ENCODE measurements around the gene MLXIP. TPM values are rescaled to one million over a fixed set of nuclear protein-coding genes. Genes with fewer than 3 reads are reported as not detected.

Gene MLXIP
- total RNA-seq, 1 experiment from 2014 or later = 46.3 TPM

DNA sequence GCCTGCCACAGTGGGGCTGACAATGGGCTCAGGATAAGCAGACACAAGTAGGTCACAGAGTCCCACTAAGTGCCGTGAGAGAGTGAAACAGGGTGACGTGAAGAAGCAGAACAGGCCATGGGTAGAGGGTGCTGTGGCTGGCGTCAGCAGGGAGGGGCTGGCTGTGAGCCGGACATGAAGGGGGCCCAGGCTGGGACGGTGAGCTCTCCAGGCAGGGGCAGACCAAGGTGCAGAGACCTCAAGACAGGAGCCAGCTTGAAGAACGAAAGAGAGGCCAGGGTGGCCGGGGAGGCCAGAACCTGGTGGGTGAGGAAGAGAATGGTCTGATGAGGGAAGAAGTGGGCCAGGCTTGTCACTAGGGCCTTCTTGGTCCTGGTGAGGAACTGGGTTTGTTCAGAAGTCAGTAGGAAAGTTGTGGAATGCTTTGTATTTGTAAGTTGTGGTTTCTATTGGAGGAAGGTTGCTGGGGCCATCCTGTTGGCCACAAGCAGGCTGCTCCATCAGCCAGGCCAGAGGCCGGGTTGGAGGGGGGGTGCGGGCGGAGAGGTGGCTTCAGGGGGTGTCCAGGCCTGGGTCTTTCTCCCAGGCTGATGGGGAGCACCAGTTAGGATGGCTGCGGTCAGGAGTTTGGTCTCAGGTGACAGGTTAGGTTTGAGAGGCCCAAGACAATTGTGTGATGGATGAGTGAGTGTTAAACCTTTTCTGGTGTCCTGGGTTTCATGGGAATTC, 21.4 kb upstream of the MLXIP start:
- Histone ChIP-seq H3K9ac (ENCODE audit: low read length) (no peak overlapping the region), H3K27me3 (ENCODE audit: insufficient read depth, low read length) (no peaks in the 10 kb centered on the region), H3K9me3 (ENCODE audit: control insufficient read depth in 1 of 2, insufficient read depth in 1 of 2, low read depth in 1 of 2, low read length in 2 of 2) (no peaks in the 10 kb centered on the region), H3K36me3 (ENCODE audit: control insufficient read depth in 1 of 2, insufficient read depth in 2 of 2, low read length in 2 of 2) (peaks cover 17% of the 10 kb centered on the region in 2 experiments), H3K27ac (ENCODE audit: low read depth, low read length) (no peak overlapping the region), H4K20me1 (ENCODE audit: insufficient read depth) (no peaks in the 10 kb centered on the region), H2AFZ (ENCODE audit: low read depth, low read length, poor library complexity, severe bottlenecking) (no peak overlapping the region), H3K9me2 (ENCODE audit: insufficient read depth) (no peaks in the 10 kb centered on the region), H3K79me2 (ENCODE audit: insufficient read depth, low read length) (no peaks in the 10 kb centered on the region), H3K4me1 (ENCODE audit: control insufficient read depth in 1 of 2, insufficient read depth in 2 of 2, low read length in 2 of 2) (peaks cover 5 to 10% of the 10 kb centered on the region in 2 experiments; a peak in 3 of 4 replicates), H3K4me2 (ENCODE audit: low read length) (no peak overlapping the region), H3K4me3 (replicated peaks in 1 of 2; ENCODE audit: low read depth in 1 of 2, low read length in 2 of 2) (no peak overlapping the region)
- ChIA-PET RAD21 (ENCODE audit: low non-redundant PET in 1 of 2, low total read pairs in 2 of 2, uncharacterized antibody in 2 of 2, unreplicated experiment in 2 of 2) (no interaction called here), POLR2A (no interaction called here), CTCF (no interaction called here)
- ATAC-seq = no peak
- DNase-seq (ENCODE audit: low read depth, low spot score) = no peak
- no TSS peak for BruUV-seq (replicated peaks)
- intact Hi-C loops (cut with micrococcal nuclease) = no loop called here
- TF ChIP-seq YY1 (IDR thresholded peaks at IDR 0.05; ENCODE audit: extremely low read depth, insufficient replicate concordance, low read depth, low read length) = no peak
- TF ChIP-seq CEBPB (IDR thresholded peaks at IDR 0.05; ENCODE audit: low read depth) = no peak

DNA sequence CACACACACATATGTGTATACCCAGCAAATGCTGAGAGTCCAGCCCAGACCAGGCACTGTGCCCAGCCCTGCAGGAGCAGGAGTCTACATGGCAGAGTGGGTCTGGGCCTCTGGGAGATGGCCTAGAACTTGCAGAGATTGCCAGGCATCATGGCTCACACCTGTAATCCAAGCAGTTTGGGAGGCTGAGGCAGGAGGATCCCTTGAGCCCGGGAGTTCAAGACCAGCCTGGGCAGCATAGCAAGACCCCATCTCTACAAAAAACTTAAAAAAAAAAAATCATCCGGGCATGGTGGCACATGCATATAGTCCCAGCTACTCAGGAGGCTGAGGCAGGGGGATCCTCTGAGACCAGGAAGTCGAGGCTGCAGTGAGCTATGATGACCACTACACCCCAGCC, 20.8 kb upstream of the MLXIP start:
- CTCF ChIA-PET = no interaction called here
- Histone ChIP-seq H3K27ac (ENCODE audit: low read depth, low read length) (no peak overlapping the region), H3K79me2 (ENCODE audit: insufficient read depth, low read length) (no peaks in the 10 kb centered on the region), H3K4me1 (ENCODE audit: control insufficient read depth in 1 of 2, insufficient read depth in 2 of 2, low read length in 2 of 2) (peaks cover 11 to 16% of the 10 kb centered on the region in 2 experiments), H3K9me3 (ENCODE audit: control insufficient read depth in 1 of 2, insufficient read depth in 1 of 2, low read depth in 1 of 2, low read length in 2 of 2) (no peaks in the 10 kb centered on the region), H2AFZ (ENCODE audit: low read depth, low read length, poor library complexity, severe bottlenecking) (no peak overlapping the region), H3K9me2 (ENCODE audit: insufficient read depth) (no peaks in the 10 kb centered on the region), H3K36me3 (ENCODE audit: control insufficient read depth in 1 of 2, insufficient read depth in 2 of 2, low read length in 2 of 2) (peaks cover 17% of the 10 kb centered on the region in 2 experiments), H3K4me2 (ENCODE audit: low read length) (no peak overlapping the region), H4K20me1 (ENCODE audit: insufficient read depth) (no peaks in the 10 kb centered on the region), H3K27me3 (ENCODE audit: insufficient read depth, low read length) (no peaks in the 10 kb centered on the region), H3K4me3 (replicated peaks in 1 of 2; ENCODE audit: low read depth in 1 of 2, low read length in 2 of 2) (no peak overlapping the region), H3K9ac (ENCODE audit: low read length) (no peak overlapping the region)
- no peak for DNase-seq (ENCODE audit: low read depth, low spot score)
- ATAC-seq = no peak
- POLR2A ChIA-PET = no interaction called here
- intact Hi-C loops (cut with micrococcal nuclease) = no loop called here
- RAD21 ChIA-PET (ENCODE audit: low non-redundant PET in 1 of 2, low total read pairs in 2 of 2, uncharacterized antibody in 2 of 2, unreplicated experiment in 2 of 2) = no interaction called here
- BruUV-seq (replicated peaks) = no TSS peak
- TF ChIP-seq EGR1 (IDR thresholded peaks at IDR 0.05; ENCODE audit: low read depth) (no peak), JUND (IDR thresholded peaks at IDR 0.05) (no peak), SRF (IDR thresholded peaks at IDR 0.05; ENCODE audit: low read depth) (no peak), ZFX (IDR thresholded peaks at IDR 0.05) (no peak), TCF7L2 (IDR thresholded peaks at IDR 0.05; ENCODE audit: borderline replicate concordance, extremely low read depth, insufficient read depth, insufficient read length) (no peak), EZH2phosphoT487 (IDR thresholded peaks at IDR 0.05; ENCODE audit: borderline replicate concordance) (no peak), ELF1 (IDR thresholded peaks at IDR 0.05; ENCODE audit: borderline replicate concordance, low read depth) (no peak), YY1 (IDR thresholded peaks at IDR 0.05; ENCODE audit: extremely low read depth, insufficient replicate concordance, low read depth, low read length) (no peak), CEBPB (IDR thresholded peaks at IDR 0.05; ENCODE audit: low read depth) (no peak), SP1 (IDR thresholded peaks at IDR 0.05; ENCODE audit: low read depth) (no peak), POLR2A (IDR thresholded peaks at IDR 0.05; ENCODE audit: borderline replicate concordance, extremely low read depth, insufficient read depth, insufficient read length) (no peak), FOSL1 (IDR thresholded peaks at IDR 0.05; ENCODE audit: low read depth) (no peak), EZH2 (IDR thresholded peaks at IDR 0.05) (no peak), CBX3 (IDR thresholded peaks at IDR 0.05; ENCODE audit: low read depth) (no peak)
- TF ChIP-seq, protein P1, sequence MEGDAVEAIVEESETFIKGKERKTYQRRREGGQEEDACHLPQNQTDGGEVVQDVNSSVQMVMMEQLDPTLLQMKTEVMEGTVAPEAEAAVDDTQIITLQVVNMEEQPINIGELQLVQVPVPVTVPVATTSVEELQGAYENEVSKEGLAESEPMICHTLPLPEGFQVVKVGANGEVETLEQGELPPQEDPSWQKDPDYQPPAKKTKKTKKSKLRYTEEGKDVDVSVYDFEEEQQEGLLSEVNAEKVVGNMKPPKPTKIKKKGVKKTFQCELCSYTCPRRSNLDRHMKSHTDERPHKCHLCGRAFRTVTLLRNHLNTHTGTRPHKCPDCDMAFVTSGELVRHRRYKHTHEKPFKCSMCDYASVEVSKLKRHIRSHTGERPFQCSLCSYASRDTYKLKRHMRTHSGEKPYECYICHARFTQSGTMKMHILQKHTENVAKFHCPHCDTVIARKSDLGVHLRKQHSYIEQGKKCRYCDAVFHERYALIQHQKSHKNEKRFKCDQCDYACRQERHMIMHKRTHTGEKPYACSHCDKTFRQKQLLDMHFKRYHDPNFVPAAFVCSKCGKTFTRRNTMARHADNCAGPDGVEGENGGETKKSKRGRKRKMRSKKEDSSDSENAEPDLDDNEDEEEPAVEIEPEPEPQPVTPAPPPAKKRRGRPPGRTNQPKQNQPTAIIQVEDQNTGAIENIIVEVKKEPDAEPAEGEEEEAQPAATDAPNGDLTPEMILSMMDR (IDR thresholded peaks at IDR 0.05 in 2 of 3, conservative IDR thresholded peaks at IDR 0.05 in 1 of 3; ENCODE audit: borderline replicate concordance in 1 of 3, insufficient read depth in 1 of 3, low read depth in 2 of 3, low read length in 2 of 3) = no peak
- TF ChIP-seq, protein P2, sequence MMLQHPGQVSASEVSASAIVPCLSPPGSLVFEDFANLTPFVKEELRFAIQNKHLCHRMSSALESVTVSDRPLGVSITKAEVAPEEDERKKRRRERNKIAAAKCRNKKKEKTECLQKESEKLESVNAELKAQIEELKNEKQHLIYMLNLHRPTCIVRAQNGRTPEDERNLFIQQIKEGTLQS (IDR thresholded peaks at IDR 0.05) = no peak
- TF ChIP-seq, protein P3, sequence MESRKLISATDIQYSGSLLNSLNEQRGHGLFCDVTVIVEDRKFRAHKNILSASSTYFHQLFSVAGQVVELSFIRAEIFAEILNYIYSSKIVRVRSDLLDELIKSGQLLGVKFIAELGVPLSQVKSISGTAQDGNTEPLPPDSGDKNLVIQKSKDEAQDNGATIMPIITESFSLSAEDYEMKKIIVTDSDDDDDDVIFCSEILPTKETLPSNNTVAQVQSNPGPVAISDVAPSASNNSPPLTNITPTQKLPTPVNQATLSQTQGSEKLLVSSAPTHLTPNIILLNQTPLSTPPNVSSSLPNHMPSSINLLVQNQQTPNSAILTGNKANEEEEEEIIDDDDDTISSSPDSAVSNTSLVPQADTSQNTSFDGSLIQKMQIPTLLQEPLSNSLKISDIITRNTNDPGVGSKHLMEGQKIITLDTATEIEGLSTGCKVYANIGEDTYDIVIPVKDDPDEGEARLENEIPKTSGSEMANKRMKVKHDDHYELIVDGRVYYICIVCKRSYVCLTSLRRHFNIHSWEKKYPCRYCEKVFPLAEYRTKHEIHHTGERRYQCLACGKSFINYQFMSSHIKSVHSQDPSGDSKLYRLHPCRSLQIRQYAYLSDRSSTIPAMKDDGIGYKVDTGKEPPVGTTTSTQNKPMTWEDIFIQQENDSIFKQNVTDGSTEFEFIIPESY (IDR thresholded peaks at IDR 0.05; ENCODE audit: extremely low read depth, insufficient replicate concordance, low read length) = no peak

Measured in HCT116 (cell line).